Brain microvascular endothelial cell (primary cell): ENCODE data around the gene PRMT7.
A peak's percentile ranks its signal among the peaks of the same experiment; 100 is the strongest.

Experiments used
- DNase-seq: peaks from one replicate; pipeline ENCODE4 v3.0.0-alpha.2; 2020
- H3K27ac ChIP-seq: fragments of 250-450 bp; sonication (Bioruptor Pico); 2 replicates; pipeline ENCODE4 v1.5.1; 2020; ENCODE audit warnings: mild to moderate bottlenecking, moderate library complexity
- H3K27me3 ChIP-seq: fragments of 250-450 bp; sonication (Bioruptor Pico); replicated peaks from 2 replicates; pipeline ENCODE4 v1.5.1; 2020; ENCODE audit warnings: mild to moderate bottlenecking
- H3K36me3 ChIP-seq: fragments of 250-450 bp; sonication (Bioruptor Pico); replicated peaks from 2 replicates; pipeline ENCODE4 v1.5.1; 2020; ENCODE audit warnings: mild to moderate bottlenecking
- H3K4me3 ChIP-seq: 2 replicates; pipeline ENCODE4 v1.5.1; 2011; ENCODE audit warnings: low read depth, mild to moderate bottlenecking, control low read depth, low read length, moderate library complexity
- CTCF ChIP-seq: IDR thresholded peaks from 2 replicates; pipeline ENCODE4 v1.5.1; 2011; ENCODE audit warnings: low read depth, mild to moderate bottlenecking, moderate library complexity, low read length, control low read depth, inconsistent platforms; ENCODE audit errors: missing control alignments
- in situ Hi-C: cut with HindIII; loops from 2 replicates; pipeline ENCODE4 v1.10.0; 2017; ENCODE audit warnings: low sequenced_read_pairs, low pct_ligation_motif_present

Gene PRMT7

GRCh38 chr16:68366062-68366461 lies 55.2 kb downstream of the PRMT7 start:
- DNase-seq, result no peak
- H3K36me3 ChIP-seq, result no peaks in the 10 kb centered on the region
- no peaks in the 10 kb centered on the region for H3K27me3 ChIP-seq
- in situ Hi-C loops, result no loop called here
- no peak for TF ChIP-seq CTCF
- no peak overlapping the region for H3K4me3 ChIP-seq
- H3K27ac ChIP-seq, result no peak overlapping the region

GRCh38 chr16:68367030-68367429 lies 56.2 kb downstream of the PRMT7 start:
- in situ Hi-C loops, result no loop called here
- Histone ChIP-seq H3K4me3 (no peak overlapping the region), H3K27ac (no peak overlapping the region), H3K27me3 (no peaks in the 10 kb centered on the region), H3K36me3 (no peaks in the 10 kb centered on the region)
- peak; percentile 66 for TF ChIP-seq CTCF
- peak; percentile 33 for DNase-seq

DNA sequence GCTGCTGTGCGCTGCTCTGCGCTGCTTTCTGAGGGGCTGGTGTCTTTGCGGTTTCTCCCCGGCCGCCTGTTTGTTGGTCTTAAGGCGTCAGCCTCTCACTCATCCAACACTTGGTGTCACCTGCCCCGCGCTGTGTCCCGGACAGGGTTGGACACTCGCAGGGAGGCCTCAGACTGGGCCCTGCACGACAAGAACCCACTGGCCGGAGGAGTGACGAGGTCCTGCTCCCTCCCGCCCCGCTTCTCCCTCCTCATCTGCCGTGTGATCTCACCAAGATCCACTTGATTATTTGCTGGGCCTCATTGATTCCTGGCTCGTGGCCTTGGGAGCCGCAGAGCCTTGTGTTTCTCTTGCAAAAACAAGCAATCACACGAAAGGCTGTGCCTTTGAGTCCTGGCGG lies 56.6 kb downstream of the PRMT7 start:
- Histone ChIP-seq H3K4me3 (no peak overlapping the region), H3K27ac (no peak overlapping the region), H3K36me3 (no peaks in the 10 kb centered on the region), H3K27me3 (no peaks in the 10 kb centered on the region)
- TF ChIP-seq CTCF, result no peak
- in situ Hi-C loops, result no loop called here
- DNase-seq, result no peak

- no peak overlapping the region for H3K27ac ChIP-seq
- no peak overlapping the region for H3K4me3 ChIP-seq
- H3K36me3 ChIP-seq, result no peaks in the 10 kb centered on the region
- in situ Hi-C loops, result no loop called here
- no peaks in the 10 kb centered on the region for H3K27me3 ChIP-seq
- no peak for TF ChIP-seq CTCF
- no peak for DNase-seq
These were observed 57.1 kb downstream of the PRMT7 start for GRCh38 chr16:68367891-68368290.

GRCh38 chr16:68368301-68368888 lies 57.6 kb downstream of the PRMT7 start:
- no peak for TF ChIP-seq CTCF
- H3K27ac ChIP-seq, result no peak overlapping the region
- in situ Hi-C loops, result no loop called here
- H3K36me3 ChIP-seq, result no peaks in the 10 kb centered on the region
- DNase-seq, result no peak
- H3K27me3 ChIP-seq, result no peaks in the 10 kb centered on the region
- no peak overlapping the region for H3K4me3 ChIP-seq

DNA sequence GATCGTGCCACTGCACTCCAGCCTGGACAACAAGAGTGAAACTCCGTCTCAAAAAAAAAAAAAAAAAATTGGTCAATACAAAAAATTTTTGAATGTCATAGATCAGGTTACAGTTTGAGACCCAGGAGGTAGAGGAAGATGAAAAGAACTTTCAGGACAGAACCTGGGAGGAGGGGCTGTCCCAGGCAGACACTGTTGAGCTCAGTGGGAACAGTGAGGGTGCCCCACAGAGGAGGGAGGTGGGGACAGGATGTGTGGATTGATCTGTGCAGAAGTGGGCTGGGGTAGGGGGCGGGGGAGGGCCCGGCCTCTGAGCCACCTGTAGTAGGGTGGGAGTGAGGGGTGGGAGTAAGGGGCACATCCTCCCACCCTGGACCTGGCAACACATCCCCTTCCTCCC lies 58.3 kb downstream of the PRMT7 start:
- Histone ChIP-seq H3K4me3 (no peak overlapping the region), H3K27ac (no peak overlapping the region), H3K27me3 (no peaks in the 10 kb centered on the region), H3K36me3 (no peaks in the 10 kb centered on the region)
- no peak for DNase-seq
- in situ Hi-C loops, result no loop called here
- no peak for TF ChIP-seq CTCF
